Neural progenitor cell (in vitro differentiated cells): ENCODE results near the gene ZMYND8. TPM values are rescaled to one million over a fixed set of nuclear protein-coding genes. Genes with fewer than 3 reads are reported as not detected.
A peak's percentile ranks its signal among the peaks of the same experiment; 100 is the strongest.

ENCODE experiments used
- DNase-seq: peaks from one replicate; pipeline ENCODE4 v3.0.0-alpha.2; 2016; ENCODE audit warnings: low spot score
- H2AFZ ChIP-seq: fragments of 200-600 bp; sonication (generic); replicated peaks from 2 replicates; pipeline ENCODE4 v1.6.1; 2016; ENCODE audit warnings: antibody characterized with exemption
- H3F3A ChIP-seq: fragments of 200-600 bp; sonication (generic); 2 replicates; pipeline ENCODE4 v1.6.1; 2016; ENCODE audit warnings: antibody characterized with exemption, low read depth
- H3K27ac ChIP-seq: fragments of 200-600 bp; sonication (generic); 2 replicates; pipeline ENCODE4 v1.5.1; 2016; ENCODE audit warnings: mild to moderate bottlenecking
- H3K27me3 ChIP-seq: fragments of 200-600 bp; sonication (generic); 2 replicates; pipeline ENCODE4 v1.6.1; 2016; ENCODE audit warnings: mild to moderate bottlenecking, moderate library complexity
- H3K36me3 ChIP-seq: fragments of 200-600 bp; sonication (generic); 2 replicates; pipeline ENCODE4 v1.5.1; 2016
- H3K4me1 ChIP-seq: fragments of 200-600 bp; sonication (generic); 2 replicates; pipeline ENCODE4 v1.6.1; 2016; ENCODE audit warnings: mixed run types
- H3K4me2 ChIP-seq: fragments of 200-600 bp; sonication (generic); 2 replicates; pipeline ENCODE4 v1.6.1; 2016
- H3K4me3 ChIP-seq: fragments of 200-600 bp; sonication (generic); 2 replicates; pipeline ENCODE4 v1.5.1; 2016
- H3K79me2 ChIP-seq: fragments of 200-600 bp; sonication (generic); 2 replicates; pipeline ENCODE4 v1.6.1; 2016; ENCODE audit warnings: low read depth
- H3K9ac ChIP-seq: fragments of 200-600 bp; sonication (generic); 2 replicates; pipeline ENCODE4 v1.6.1; 2016
- H3K9me3 ChIP-seq: fragments of 200-600 bp; sonication (generic); 2 replicates; pipeline ENCODE4 v1.5.1; 2016; ENCODE audit warnings: low read depth
- H4K20me1 ChIP-seq: fragments of 200-600 bp; sonication (generic); 2 replicates; pipeline ENCODE4 v1.6.1; 2016; ENCODE audit warnings: low read depth
- H3K27ac Mint-ChIP-seq: 3 replicates; pipeline ENCODE4 v1.8.0; 2021; ENCODE audit warnings: mixed read lengths
- H3K27me3 Mint-ChIP-seq: 2 replicates; pipeline ENCODE4 v1.8.0; 2022; ENCODE audit warnings: low read depth, mild to moderate bottlenecking, inconsistent platforms, moderate library complexity, mixed read lengths; ENCODE audit not compliant: insufficient read depth
- H3K36me3 Mint-ChIP-seq: 3 replicates; pipeline ENCODE4 v1.8.0; 2021; ENCODE audit warnings: mixed read lengths
- H3K4me1 Mint-ChIP-seq: 3 replicates; pipeline ENCODE4 v1.8.0; 2021; ENCODE audit warnings: mixed read lengths
- H3K4me3 Mint-ChIP-seq: 3 replicates; pipeline ENCODE4 v1.8.0; 2021; ENCODE audit warnings: mild to moderate bottlenecking, moderate library complexity, mixed read lengths
- H3K9me3 Mint-ChIP-seq: 3 replicates; pipeline ENCODE4 v1.8.0; 2020; ENCODE audit warnings: mixed read lengths
- CTCF ChIP-seq: fragments of 200-600 bp; sonication (generic); IDR thresholded peaks from 2 replicates; pipeline ENCODE4 v1.5.1; 2017; ENCODE audit warnings: antibody characterized with exemption, mild to moderate bottlenecking
- EZH2 ChIP-seq: fragments of 200-600 bp; sonication (generic); IDR thresholded peaks from 2 replicates; pipeline ENCODE4 v1.6.1; 2017; ENCODE audit warnings: antibody characterized with exemption, mild to moderate bottlenecking, moderate library complexity
- EZH2phosphoT487 ChIP-seq: fragments of 200-600 bp; sonication (generic); IDR thresholded peaks from 2 replicates; pipeline ENCODE4 v1.6.1; 2017; ENCODE audit warnings: antibody characterized with exemption
- total RNA-seq: library from RNA; depleted of rRNA; stranded (reverse); fragments of >200 nt; gene quantifications from 2 replicates; pipeline ENCODE4 v1.2.3, GENCODE V29; 2015; ENCODE audit warnings: low replicate concordance

The ZMYND8 gene
- total RNA-seq, 1 donor from 2014 or later, result 59.4 TPM

- Histone ChIP-seq H3K36me3 (no peaks in the 10 kb centered on the region), H3K4me1 (no peaks in the 10 kb centered on the region), H3K4me2 (no peak overlapping the region), H2AFZ (no peak overlapping the region), H3K27ac (peak overlapping the region; percentile 46), H3K27me3 (no peaks in the 10 kb centered on the region), H3K9ac (no peak overlapping the region), H3K9me3 (no peaks in the 10 kb centered on the region), H3K4me3 (no peak overlapping the region), H3F3A (peaks cover 15% of the 10 kb centered on the region), H3K79me2 (peaks cover 100% of the 10 kb centered on the region), H4K20me1 (peaks cover 28% of the 10 kb centered on the region)
- TF ChIP-seq EZH2phosphoT487, result no peak
- TF ChIP-seq EZH2, result no peak
- no peak for TF ChIP-seq CTCF
- Mint-ChIP-seq H3K9me3 (no peaks in the 10 kb centered on the region), H3K4me3 (no peak overlapping the region), H3K4me1 (no peaks in the 10 kb centered on the region), H3K27ac (no peak overlapping the region), H3K36me3 (peaks cover 36% of the 10 kb centered on the region), H3K27me3 (no peaks in the 10 kb centered on the region)
- no peak for DNase-seq
Observed at GRCh38 chr20:47304287-47304686, 52.2 kb downstream of the ZMYND8 start.

- Histone ChIP-seq H3F3A (peaks cover 15% of the 10 kb centered on the region), H3K4me2 (no peak overlapping the region), H3K27ac (peak overlapping the region; percentile 35), H3K9ac (no peak overlapping the region), H3K9me3 (no peaks in the 10 kb centered on the region), H3K27me3 (no peaks in the 10 kb centered on the region), H4K20me1 (peaks cover 26% of the 10 kb centered on the region), H3K36me3 (no peaks in the 10 kb centered on the region), H3K4me3 (no peak overlapping the region), H2AFZ (no peak overlapping the region), H3K79me2 (peaks cover 100% of the 10 kb centered on the region), H3K4me1 (no peaks in the 10 kb centered on the region)
- Mint-ChIP-seq H3K36me3 (peaks cover 34% of the 10 kb centered on the region), H3K4me1 (no peaks in the 10 kb centered on the region), H3K9me3 (no peaks in the 10 kb centered on the region), H3K27me3 (no peaks in the 10 kb centered on the region), H3K4me3 (no peak overlapping the region), H3K27ac (no peak overlapping the region)
- DNase-seq, result no peak
- TF ChIP-seq EZH2phosphoT487 (no peak), CTCF (no peak), EZH2 (no peak)
Observed at GRCh38 chr20:47303736-47304135, 52.8 kb downstream of the ZMYND8 start.

GRCh38 chr20:47300071-47300470, 56.4 kb downstream of the ZMYND8 start:
- H3K4me2 ChIP-seq, result no peak overlapping the region
- no peak for DNase-seq
- no peak overlapping the region for H3K27ac Mint-ChIP-seq
- no peaks in the 10 kb centered on the region for H3K9me3 Mint-ChIP-seq
- H3F3A ChIP-seq, result no peaks in the 10 kb centered on the region
- no peaks in the 10 kb centered on the region for H3K9me3 ChIP-seq
- H3K36me3 Mint-ChIP-seq, result peaks cover 46% of the 10 kb centered on the region
- peak overlapping the region; percentile 16 for H3K27ac ChIP-seq
- H4K20me1 ChIP-seq, result peaks cover 16% of the 10 kb centered on the region
- no peak overlapping the region for H3K4me3 Mint-ChIP-seq
- TF ChIP-seq CTCF (no peak), EZH2 (no peak), EZH2phosphoT487 (no peak)
- peaks cover 97% of the 10 kb centered on the region for H3K79me2 ChIP-seq
- no peak overlapping the region for H3K4me3 ChIP-seq
- H3K9ac ChIP-seq, result no peak overlapping the region
- H3K27me3 ChIP-seq, result no peaks in the 10 kb centered on the region
- no peaks in the 10 kb centered on the region for H3K4me1 Mint-ChIP-seq
- no peaks in the 10 kb centered on the region for H3K4me1 ChIP-seq
- H2AFZ ChIP-seq, result no peak overlapping the region
- H3K27me3 Mint-ChIP-seq, result no peaks in the 10 kb centered on the region
- peaks cover 8% of the 10 kb centered on the region for H3K36me3 ChIP-seq

GRCh38 chr20:47298624-47299023, 57.9 kb downstream of the ZMYND8 start:
- Histone ChIP-seq H3K9me3 (no peaks in the 10 kb centered on the region), H3K9ac (no peak overlapping the region), H4K20me1 (peaks cover 2% of the 10 kb centered on the region), H3K4me2 (no peak overlapping the region), H2AFZ (no peak overlapping the region), H3K36me3 (peaks cover 16% of the 10 kb centered on the region), H3K79me2 (peaks cover 92% of the 10 kb centered on the region), H3K27ac (peak overlapping the region; percentile 43), H3F3A (no peaks in the 10 kb centered on the region), H3K4me3 (no peak overlapping the region), H3K4me1 (no peaks in the 10 kb centered on the region), H3K27me3 (no peaks in the 10 kb centered on the region)
- TF ChIP-seq CTCF (no peak), EZH2 (no peak), EZH2phosphoT487 (no peak)
- H3K36me3 Mint-ChIP-seq, result peaks cover 59% of the 10 kb centered on the region
- no peak for DNase-seq
- H3K4me1 Mint-ChIP-seq, result no peaks in the 10 kb centered on the region
- no peaks in the 10 kb centered on the region for H3K27me3 Mint-ChIP-seq
- H3K9me3 Mint-ChIP-seq, result no peaks in the 10 kb centered on the region
- no peak overlapping the region for H3K27ac Mint-ChIP-seq
- no peak overlapping the region for H3K4me3 Mint-ChIP-seq
